CD14-positive monocyte (primary cell): ENCODE data around the gene DEGS2. TPM values are rescaled to one million over a fixed set of nuclear protein-coding genes. Genes with fewer than 3 reads are reported as not detected.

Experiments
- DNase-seq, 3 donors: peaks; one replicate each; pipeline ENCODE4 v3.0.0-alpha.2; 2011 to 2022
- H2AFZ ChIP-seq: 2 replicates; pipeline ENCODE4 v1.6.0; 2012; ENCODE audit warnings: mild to moderate bottlenecking, low read depth, low read length, inconsistent platforms; ENCODE audit not compliant: insufficient read depth, poor library complexity, severe bottlenecking
- H3K27ac ChIP-seq, 2 donors: 1 replicate in 1 of 2; 2 replicates in 1 of 2; pipeline ENCODE4 v1.5.1; 2012 to 2013; ENCODE audit warnings: low read length in 2 of 2, control low read depth in 1 of 2, inconsistent platforms in 1 of 2, low read depth in 1 of 2, mild to moderate bottlenecking in 1 of 2
- H3K27me3 ChIP-seq, 2 donors: one replicate each; pipeline versions ENCODE4 v1.6.0 to v1.6.1; 2011 to 2013; ENCODE audit warnings: low read length in 2 of 2; ENCODE audit not compliant: control insufficient read depth in 2 of 2, insufficient read depth in 2 of 2
- H3K36me3 ChIP-seq, 2 donors: replicated peaks in 1 of 2; 1 replicate in 1 of 2; 2 replicates in 1 of 2; pipeline versions ENCODE4 v1.5.1 to v1.6.1; 2012 to 2013; ENCODE audit warnings: low read length in 2 of 2, control low read depth in 1 of 2, inconsistent platforms in 1 of 2, mild to moderate bottlenecking in 1 of 2; ENCODE audit not compliant: insufficient read depth in 2 of 2, control insufficient read depth in 1 of 2
- H3K4me1 ChIP-seq, 2 donors: 1 replicate in 1 of 2; 2 replicates in 1 of 2; pipeline versions ENCODE4 v1.5.1 to v1.6.1; 2012 to 2013; ENCODE audit warnings: low read length in 2 of 2, control low read depth in 1 of 2, inconsistent platforms in 1 of 2, mild to moderate bottlenecking in 1 of 2, moderate library complexity in 1 of 2; ENCODE audit not compliant: insufficient read depth in 2 of 2, control insufficient read depth in 1 of 2
- H3K4me2 ChIP-seq: replicated peaks from 2 replicates; pipeline ENCODE3; 2012; ENCODE audit warnings: low read length, moderate library complexity, mild to moderate bottlenecking; ENCODE audit not compliant: poor library complexity, severe bottlenecking; ENCODE audit errors: extremely low read depth
- H3K4me3 ChIP-seq, 3 experiments: fragments of 200-600 bp in 1 of 3; sonication (generic) in 1 of 3; replicated peaks in 1 of 3; 1 replicate in 2 of 3; 2 replicates in 1 of 3; pipeline ENCODE4 v1.5.1; 2011 to 2013; ENCODE audit warnings: low read length in 3 of 3, mild to moderate bottlenecking in 3 of 3, control low read depth in 2 of 3, low read depth in 2 of 3, inconsistent platforms in 1 of 3, moderate library complexity in 1 of 3
- H3K79me2 ChIP-seq: 2 replicates; pipeline ENCODE4 v1.6.0; 2012; ENCODE audit warnings: mild to moderate bottlenecking, control low read depth, inconsistent platforms, low read length, moderate library complexity; ENCODE audit not compliant: insufficient read depth
- H3K9ac ChIP-seq: 2 replicates; pipeline ENCODE4 v1.6.0; 2017; ENCODE audit warnings: low read length, mild to moderate bottlenecking; ENCODE audit not compliant: insufficient read depth, poor library complexity, severe bottlenecking
- H3K9me3 ChIP-seq, 2 donors: replicated peaks in 1 of 2; 1 replicate in 1 of 2; 2 replicates in 1 of 2; pipeline versions ENCODE4 v1.5.1 to v1.6.1; 2012 to 2013; ENCODE audit warnings: low read length in 2 of 2, control low read depth in 1 of 2; ENCODE audit not compliant: control insufficient read depth in 1 of 2, insufficient read depth in 1 of 2
- H4K20me1 ChIP-seq: 2 replicates; pipeline ENCODE4 v1.6.0; 2012; ENCODE audit warnings: mild to moderate bottlenecking, low read length, control low read depth, moderate library complexity; ENCODE audit not compliant: insufficient read depth
- H3K27ac Mint-ChIP-seq, 7 donors: one replicate each; pipeline ENCODE4 v1.8.0; 2020; ENCODE audit warnings: mild to moderate bottlenecking in 7 of 7, mixed read lengths in 7 of 7, moderate library complexity in 6 of 7, inconsistent platforms in 2 of 7
- H3K27me3 Mint-ChIP-seq, 3 donors: one replicate each; pipeline ENCODE4 v1.8.0; 2021 to 2022; ENCODE audit warnings: low read depth in 3 of 3, mild to moderate bottlenecking in 3 of 3, mixed read lengths in 3 of 3, moderate library complexity in 3 of 3, inconsistent platforms in 1 of 3
- H3K36me3 Mint-ChIP-seq, 2 donors: one replicate each; pipeline ENCODE4 v1.8.0; 2020; ENCODE audit warnings: mixed read lengths in 2 of 2, inconsistent platforms in 1 of 2, mild to moderate bottlenecking in 1 of 2
- H3K4me1 Mint-ChIP-seq: one replicate; pipeline ENCODE4 v1.8.0; 2020; ENCODE audit warnings: mild to moderate bottlenecking, mixed read lengths
- H3K4me3 Mint-ChIP-seq, 2 donors: one replicate each; pipeline ENCODE4 v1.8.0; 2020; ENCODE audit warnings: mild to moderate bottlenecking in 2 of 2, mixed read lengths in 2 of 2, moderate library complexity in 1 of 2
- H3K9me3 Mint-ChIP-seq, 7 donors: one replicate each; pipeline ENCODE4 v1.8.0; 2020 to 2022; ENCODE audit warnings: mixed read lengths in 7 of 7, mild to moderate bottlenecking in 6 of 7, moderate library complexity in 6 of 7, inconsistent platforms in 2 of 7
- WGBS: methylation state at CpG from one replicate; pipeline ENCODE4 v1.1.5; 2013; ENCODE audit warnings: missing lambda C conversion rate; ENCODE audit not compliant: insufficient coverage; 5-methylcytosine and 5-hydroxymethylcytosine counted together
- intact Hi-C, 2 donors: fragments of 100-400 bp; cut with micrococcal nuclease; formaldehyde crosslinking; loops; one replicate each; pipeline versions ENCODE4 v1.15.0 to v1.15.1; 2023
- polyA plus RNA-seq, 3 donors: library from polyadenylated mRNA; depleted of rRNA in 1 of 3; unstranded in 2 of 3; stranded (reverse) in 1 of 3; fragments of 300-500 nt in 2 of 3; fragments of >200 nt in 1 of 3; fragmentation: Illumina TruSeq in 2 of 3; gene quantifications; 1 replicate in 2 of 3; 2 replicates in 1 of 3; pipeline ENCODE4 v1.2.3, GENCODE V29; 2012 to 2021
- TF ChIP-seq, protein P1 (sequence below): fragments of 200-600 bp; IDR thresholded peaks from one replicate; pipeline ENCODE4 v1.8.0; 2022; ENCODE audit warnings: antibody characterized with exemption, mild to moderate bottlenecking

Gene DEGS2
- polyA plus RNA-seq, 3 donors, result 0.07 to 0.36 TPM; not detected in 1

DNA sequence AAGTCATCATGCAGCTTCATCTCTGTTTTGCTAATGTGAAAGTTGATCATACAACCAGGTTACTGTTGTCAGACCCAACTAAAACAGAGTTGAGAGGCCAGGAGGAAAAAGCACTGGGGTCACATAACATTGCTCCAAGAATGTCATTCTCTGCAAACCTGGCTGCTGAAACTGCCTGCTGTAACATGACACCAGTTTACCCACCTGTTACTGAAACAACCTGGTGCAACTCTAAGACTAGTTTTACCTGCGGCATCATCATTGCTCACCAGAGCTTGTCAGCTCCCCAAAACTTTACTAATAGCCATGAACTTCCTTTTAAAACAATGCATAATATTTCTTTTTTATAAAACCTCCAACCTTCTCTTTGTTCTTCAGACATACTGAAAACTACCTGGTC lies 30.7 kb upstream of the DEGS2 start:
- H3K4me1 ChIP-seq, result peaks cover 13 to 24% of the 10 kb centered on the region in 2 donors
- TF ChIP-seq, protein P1, sequence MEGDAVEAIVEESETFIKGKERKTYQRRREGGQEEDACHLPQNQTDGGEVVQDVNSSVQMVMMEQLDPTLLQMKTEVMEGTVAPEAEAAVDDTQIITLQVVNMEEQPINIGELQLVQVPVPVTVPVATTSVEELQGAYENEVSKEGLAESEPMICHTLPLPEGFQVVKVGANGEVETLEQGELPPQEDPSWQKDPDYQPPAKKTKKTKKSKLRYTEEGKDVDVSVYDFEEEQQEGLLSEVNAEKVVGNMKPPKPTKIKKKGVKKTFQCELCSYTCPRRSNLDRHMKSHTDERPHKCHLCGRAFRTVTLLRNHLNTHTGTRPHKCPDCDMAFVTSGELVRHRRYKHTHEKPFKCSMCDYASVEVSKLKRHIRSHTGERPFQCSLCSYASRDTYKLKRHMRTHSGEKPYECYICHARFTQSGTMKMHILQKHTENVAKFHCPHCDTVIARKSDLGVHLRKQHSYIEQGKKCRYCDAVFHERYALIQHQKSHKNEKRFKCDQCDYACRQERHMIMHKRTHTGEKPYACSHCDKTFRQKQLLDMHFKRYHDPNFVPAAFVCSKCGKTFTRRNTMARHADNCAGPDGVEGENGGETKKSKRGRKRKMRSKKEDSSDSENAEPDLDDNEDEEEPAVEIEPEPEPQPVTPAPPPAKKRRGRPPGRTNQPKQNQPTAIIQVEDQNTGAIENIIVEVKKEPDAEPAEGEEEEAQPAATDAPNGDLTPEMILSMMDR, result no peak

DNA sequence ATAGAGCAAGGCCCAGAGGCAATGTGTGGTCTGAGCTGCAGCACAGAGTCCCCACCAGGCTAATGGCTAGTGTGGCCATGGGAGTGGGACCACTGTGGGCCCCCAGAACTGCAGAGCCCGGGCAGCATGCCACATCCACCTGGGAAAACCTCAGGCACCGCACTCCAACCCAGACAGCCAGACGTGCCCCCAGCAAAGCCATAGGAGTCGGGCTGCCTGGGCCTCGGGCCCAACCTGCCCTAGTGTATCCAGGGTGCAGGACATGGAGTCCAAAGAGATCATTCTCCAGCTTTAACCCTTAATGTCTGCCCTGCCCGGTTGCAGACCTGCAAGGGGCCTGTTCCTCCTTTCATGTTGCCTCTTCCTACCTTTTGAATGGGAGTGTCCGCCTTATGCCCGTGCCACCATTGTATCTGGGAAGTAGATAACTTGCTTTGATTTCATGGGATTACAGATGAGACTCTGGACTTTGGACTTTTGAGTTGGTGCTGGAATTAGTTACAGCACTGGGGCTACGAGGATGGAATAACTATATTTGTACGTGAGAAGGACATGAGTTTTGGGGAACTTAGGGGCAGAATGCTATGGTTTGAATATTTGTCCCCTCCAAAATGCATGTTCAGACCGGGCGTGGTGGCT lies 29.1 kb upstream of the DEGS2 start:
- TF ChIP-seq, protein P1, result no peak

More for the DNA sequence above, 30.7 kb upstream of the DEGS2 start:
- H3K9ac ChIP-seq, result no peak overlapping the region
- H3K27me3 ChIP-seq, result no peaks in the 10 kb centered on the region
- Mint-ChIP-seq H3K27ac (no peak overlapping the region), H3K27me3 (no peaks in the 10 kb centered on the region), H3K4me1 (peaks cover 12% of the 10 kb centered on the region), H3K9me3 (peaks cover 0 to 3% (median 0%) of the 10 kb centered on the region in 7 donors), H3K4me3 (no peak overlapping the region), H3K36me3 (no peaks in the 10 kb centered on the region)
- no peaks in the 10 kb centered on the region for H3K9me3 ChIP-seq
- H3K79me2 ChIP-seq, result no peaks in the 10 kb centered on the region
- no peaks in the 10 kb centered on the region for H4K20me1 ChIP-seq
- no peak overlapping the region for H3K27ac ChIP-seq
- no peaks in the 10 kb centered on the region for H3K36me3 ChIP-seq
- DNase-seq, result no peak
- no peak overlapping the region for H2AFZ ChIP-seq
- intact Hi-C loops, result loop anchor here (5.0 to 10.0 kb wide), 2 partner anchors 208 to 505 kb away; partner anchors contain the start of gene CYP46A1 (in 1 of the 2)
- no peak overlapping the region for H3K4me2 ChIP-seq
- no peak overlapping the region for H3K4me3 ChIP-seq
- 100% methylated on average over 1 of the region's 1 CpG for WGBS

More for the DNA sequence above, 29.1 kb upstream of the DEGS2 start:
- Mint-ChIP-seq H3K27me3 (no peaks in the 10 kb centered on the region), H3K4me3 (no peak overlapping the region), H3K27ac (peak overlapping the region in 1 of 7 donors; percentile 48), H3K4me1 (peaks cover 12% of the 10 kb centered on the region), H3K9me3 (peaks cover 0 to 3% (median 0%) of the 10 kb centered on the region in 7 donors), H3K36me3 (no peaks in the 10 kb centered on the region)
- no peaks in the 10 kb centered on the region for H3K9me3 ChIP-seq
- H3K4me1 ChIP-seq, result peaks cover 12 to 22% of the 10 kb centered on the region in 2 donors
- no peak for DNase-seq
- WGBS, result 93% methylated on average over 11 of the region's 12 CpGs
- no peak overlapping the region for H3K4me3 ChIP-seq
- no peaks in the 10 kb centered on the region for H3K27me3 ChIP-seq
- H3K79me2 ChIP-seq, result no peaks in the 10 kb centered on the region
- no peak overlapping the region for H3K4me2 ChIP-seq
- intact Hi-C loops, result no loop called here
- no peaks in the 10 kb centered on the region for H3K36me3 ChIP-seq
- H3K27ac ChIP-seq, result no peak overlapping the region
- no peak overlapping the region for H3K9ac ChIP-seq
- H2AFZ ChIP-seq, result peak overlapping the region; percentile 29
- no peaks in the 10 kb centered on the region for H4K20me1 ChIP-seq
